Vagina (tissue), 2 donors: Measurements from ENCODE around the gene NKAIN1.

Experiments used
- CTCF ChIP-seq, 3 experiments: fragments of 450-650 bp in 2 of 3; fragments of 200-600 bp in 1 of 3; sonication (generic) in 1 of 3; IDR thresholded peaks; one replicate each; pipeline ENCODE4 v1.5.1; 2017 to 2019; ENCODE audit warnings: antibody characterized with exemption in 3 of 3, mild to moderate bottlenecking in 2 of 3, moderate library complexity in 2 of 3
- POLR2A ChIP-seq, 2 donors: fragments of 450-650 bp; IDR thresholded peaks; one replicate each; pipeline ENCODE4 v1.6.1; 2017; ENCODE audit warnings: antibody characterized with exemption in 2 of 2, mild to moderate bottlenecking in 2 of 2, moderate library complexity in 2 of 2
- POLR2AphosphoS5 ChIP-seq, 2 donors: sonication (generic); formaldehyde crosslinking; IDR thresholded peaks; one replicate each; pipeline ENCODE4 v1.9.0; 2017; ENCODE audit warnings: antibody characterized with exemption in 2 of 2, mild to moderate bottlenecking in 2 of 2, low read depth in 1 of 2; ENCODE audit not compliant: insufficient read depth in 1 of 2

GRCh38 chr1:31239653-31240241, at the start of gene NKAIN1:
- no peak for TF ChIP-seq POLR2AphosphoS5 (IDR thresholded peaks at IDR 0.05; ENCODE audit: insufficient read depth in 1 of 2, low read depth in 1 of 2)
- no peak for TF ChIP-seq CTCF (IDR thresholded peaks at IDR 0.05)
- no peak for TF ChIP-seq POLR2A (IDR thresholded peaks at IDR 0.05)
